SK-N-SH (cell line): ENCODE results near the gene SELENOH. TPM values are rescaled to one million over a fixed set of nuclear protein-coding genes. Genes with fewer than 3 reads are reported as not detected.

ENCODE experiments used
- CTCF ChIA-PET: fragments of 300-600, 350-600 bp; formaldehyde crosslinking; extraction: SDS; loops from one replicate; lab custom pipeline; 2021; lab: Yijun Ruan, JAX
- POLR2A ChIA-PET: fragments of 350-600 bp; sonication (Branson Sonifier 250); formaldehyde crosslinking; extraction: SDS; loops from one replicate; lab custom pipeline; 2020; ENCODE audit warnings: antibody characterized with exemption, inconsistent platforms; lab: Yijun Ruan, JAX
- DNase-seq: peaks from one replicate; pipeline ENCODE4 v3.0.0; 2012
- H2AFZ ChIP-seq: fragments of 200-600 bp; sonication (generic); 2 replicates; pipeline ENCODE4 v1.8.1; 2016; ENCODE audit warnings: antibody characterized with exemption, mild to moderate bottlenecking, low read depth
- H3F3A ChIP-seq: fragments of 200-600 bp; sonication (generic); replicated peaks from 2 replicates; pipeline ENCODE3; 2016; ENCODE audit warnings: antibody characterized with exemption, mild to moderate bottlenecking; ENCODE audit not compliant: insufficient read depth
- H3K27ac ChIP-seq, 2 experiments: fragments of 200-500 bp in 1 of 2; fragments of 200-600 bp in 1 of 2; sonication (Bioruptor generic) in 1 of 2; sonication (generic), shearing (Covaris generic) in 1 of 2; 2 replicates each; pipeline versions ENCODE4 v1.5.1 to v1.6.1; 2014 to 2016; ENCODE audit warnings: low read depth in 2 of 2, inconsistent platforms in 1 of 2, low read length in 1 of 2, mild to moderate bottlenecking in 1 of 2, mixed read lengths in 1 of 2
- H3K27me3 ChIP-seq: fragments of 200-600 bp; sonication (generic), shearing (Covaris generic); 2 replicates; pipeline ENCODE4 v1.6.1; 2016; ENCODE audit warnings: mixed run types; ENCODE audit not compliant: insufficient read depth
- H3K36me3 ChIP-seq, 2 experiments: fragments of 200-500 bp in 1 of 2; fragments of 200-600 bp in 1 of 2; sonication (Bioruptor generic) in 1 of 2; sonication (generic) in 1 of 2; replicated peaks in 1 of 2; 2 replicates each; pipeline versions ENCODE3 to v1.5.1; 2014 to 2016; ENCODE audit warnings: low read length in 1 of 2, mild to moderate bottlenecking in 1 of 2; ENCODE audit not compliant: insufficient read depth in 2 of 2, control insufficient read depth in 1 of 2
- H3K4me1 ChIP-seq, 2 experiments: fragments of 200-500 bp in 1 of 2; fragments of 200-600 bp in 1 of 2; sonication (Bioruptor generic) in 1 of 2; sonication (generic), shearing (Covaris generic) in 1 of 2; 2 replicates each; pipeline versions ENCODE4 v1.5.1 to v1.6.1; 2014 to 2016; ENCODE audit warnings: low read depth in 1 of 2, low read length in 1 of 2, mixed run types in 1 of 2; ENCODE audit not compliant: insufficient read depth in 2 of 2, control insufficient read depth in 1 of 2
- H3K4me2 ChIP-seq: fragments of 200-600 bp; sonication (generic), shearing (Covaris generic); 2 replicates; pipeline ENCODE4 v1.6.1; 2017; ENCODE audit warnings: mixed run types
- H3K4me3 ChIP-seq, 2 experiments: fragments of 200-500 bp in 1 of 2; fragments of 200-600 bp in 1 of 2; sonication (Bioruptor generic) in 1 of 2; sonication (generic), shearing (Covaris generic) in 1 of 2; 2 replicates each; pipeline versions ENCODE4 v1.5.1 to v1.8.1; 2014 to 2016; ENCODE audit warnings: low read depth in 2 of 2, inconsistent platforms in 1 of 2, low read length in 1 of 2, mild to moderate bottlenecking in 1 of 2, mixed read lengths in 1 of 2, moderate library complexity in 1 of 2
- H3K79me2 ChIP-seq: fragments of 200-600 bp; sonication (generic); 2 replicates; pipeline ENCODE4 v1.8.1; 2017; ENCODE audit warnings: mild to moderate bottlenecking; ENCODE audit not compliant: insufficient read depth
- H3K9ac ChIP-seq: fragments of 200-600 bp; sonication (generic); 2 replicates; pipeline ENCODE4 v1.6.1; 2017; ENCODE audit warnings: mixed run types
- H3K9me2 ChIP-seq: fragments of 200-600 bp; sonication (generic); 2 replicates; pipeline ENCODE4 v1.6.1; 2017; ENCODE audit warnings: mixed run types
- H3K9me3 ChIP-seq: fragments of 200-600 bp; sonication (generic); 2 replicates; pipeline ENCODE4 v1.6.1; 2017; ENCODE audit warnings: mixed run types, mild to moderate bottlenecking, moderate library complexity
- H4K20me1 ChIP-seq: fragments of 200-600 bp; sonication (generic); 2 replicates; pipeline ENCODE4 v1.6.1; 2017; ENCODE audit warnings: mild to moderate bottlenecking, mixed run types; ENCODE audit not compliant: insufficient read depth
- CHD2 ChIP-seq: fragments of 150-350 bp; IDR thresholded peaks from 2 replicates; pipeline ENCODE4 v1.6.1; 2018; ENCODE audit warnings: low read length; ENCODE audit not compliant: partially characterized antibody
- ELF1 ChIP-seq: IDR thresholded peaks from 2 replicates; pipeline ENCODE4 v1.4.0; 2012
- EZH2phosphoT487 ChIP-seq: fragments of 200-600 bp; sonication (generic); IDR thresholded peaks from 2 replicates; pipeline ENCODE4 v1.6.1; 2017; ENCODE audit warnings: low read depth, mixed run types, mild to moderate bottlenecking, antibody characterized with exemption, moderate library complexity, borderline replicate concordance
- FOSL2 ChIP-seq: IDR thresholded peaks from 2 replicates; pipeline ENCODE4 v1.4.0; 2012; ENCODE audit warnings: low read depth, mild to moderate bottlenecking, moderate library complexity, borderline replicate concordance
- FOXJ3 ChIP-seq: sonication (generic); formaldehyde crosslinking; IDR thresholded peaks from 2 replicates; pipeline ENCODE4 v1.5.1; 2020; ENCODE audit warnings: mild to moderate bottlenecking, missing genetic modification reagents
- FOXM1 ChIP-seq: IDR thresholded peaks from 2 replicates; pipeline ENCODE4 v1.4.0; 2012; ENCODE audit warnings: low read depth, mild to moderate bottlenecking
- GABPA ChIP-seq: IDR thresholded peaks from 2 replicates; pipeline ENCODE4 v1.4.0; 2012; ENCODE audit warnings: low read depth, mild to moderate bottlenecking
- MEF2A ChIP-seq: IDR thresholded peaks from 2 replicates; pipeline ENCODE4 v1.4.0; 2012; ENCODE audit warnings: low read depth, borderline replicate concordance
- MXI1 ChIP-seq: IDR thresholded peaks from 2 replicates; pipeline ENCODE4 v1.6.1; 2012; ENCODE audit warnings: mild to moderate bottlenecking, low read depth, low read length, improper control_type of control experiment
- RAD21 ChIP-seq: IDR thresholded peaks from 2 replicates; pipeline ENCODE4 v1.6.1; 2012; ENCODE audit warnings: mild to moderate bottlenecking, low read length
- RCOR1 ChIP-seq: fragments of 150-350 bp; IDR thresholded peaks from 2 replicates; pipeline ENCODE4 v1.6.1; 2017; ENCODE audit warnings: antibody characterized with exemption, low read length
- RFX5 ChIP-seq: IDR thresholded peaks from 2 replicates; pipeline ENCODE4 v1.6.1; 2012; ENCODE audit warnings: mild to moderate bottlenecking, improper control_type of control experiment, low read length
- RXRA ChIP-seq: IDR thresholded peaks from 2 replicates; pipeline ENCODE4 v1.4.0; 2012; ENCODE audit warnings: low read depth, mild to moderate bottlenecking, borderline replicate concordance
- SIN3A ChIP-seq: IDR thresholded peaks from 2 replicates; pipeline ENCODE4 v1.6.1; 2012; ENCODE audit warnings: low read depth, mild to moderate bottlenecking, low read length, moderate library complexity, borderline replicate concordance
- TAF1 ChIP-seq: IDR thresholded peaks from 2 replicates; pipeline ENCODE4 v1.6.1; 2012; ENCODE audit warnings: low read depth, mild to moderate bottlenecking, low read length, moderate library complexity, borderline replicate concordance
- TEAD4 ChIP-seq: IDR thresholded peaks from 2 replicates; pipeline ENCODE4 v1.4.0; 2012; ENCODE audit warnings: mild to moderate bottlenecking, borderline replicate concordance; ENCODE audit not compliant: insufficient read depth
- WGBS: methylation state at CpG from one replicate; pipeline ENCODE4 v1.1.6; 2017; ENCODE audit warnings: low lambda C conversion rate; 5-methylcytosine and 5-hydroxymethylcytosine counted together
- polyA plus RNA-seq, 3 experiments: library from polyadenylated mRNA; depleted of rRNA; stranded (reverse); fragments of >200 nt; gene quantifications; 2 replicates each; pipeline ENCODE4 v1.2.3, GENCODE V29; 2012
- TF ChIP-seq, protein P1 (sequence below): IDR thresholded peaks from 2 replicates; pipeline ENCODE4; 2012
- TF ChIP-seq, protein P2 (sequence below): fragments of 150-350 bp; IDR thresholded peaks from 2 replicates; pipeline ENCODE4 v1.6.1; 2017; ENCODE audit warnings: antibody characterized with exemption, low read length, low read depth, borderline replicate concordance
- TF ChIP-seq, protein P3 (sequence below): fragments of 200-600 bp; sonication (generic); IDR thresholded peaks from 2 replicates; pipeline ENCODE4 v1.6.1; 2017; ENCODE audit warnings: antibody characterized with exemption, mild to moderate bottlenecking, moderate library complexity
- TF ChIP-seq, protein P4 (sequence below): IDR thresholded peaks from 2 replicates; pipeline ENCODE4 v1.4.0; 2012; ENCODE audit warnings: low read depth, borderline replicate concordance

SELENOH gene
- polyA plus RNA-seq, 1 of the 3 experiments (the other 2 are of a cell fraction) = 333 TPM

DNA sequence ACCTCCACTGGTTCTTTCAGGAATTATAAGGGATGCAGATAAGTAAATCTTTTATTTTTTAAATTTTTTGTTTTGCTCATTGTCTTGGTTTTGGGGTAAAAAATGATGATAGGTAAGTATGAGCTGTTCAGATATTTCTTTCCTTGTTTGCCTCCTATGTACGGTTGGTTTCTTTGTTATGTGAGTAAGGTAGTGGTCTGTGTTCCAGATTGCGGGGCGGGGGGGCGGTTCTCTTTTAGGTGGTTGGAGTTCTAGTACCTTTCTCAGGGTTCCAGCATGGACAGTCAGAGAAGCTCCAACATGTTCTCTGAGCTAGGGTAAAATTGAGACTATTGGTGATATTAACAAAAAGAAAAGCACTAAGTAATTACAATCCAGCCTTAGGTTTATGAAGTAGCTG lies 22.7 kb downstream of the SELENOH start:
- H3K27ac ChIP-seq = peak overlapping the region; percentile 24 to 96; a peak in 2 of 4 replicates
- H3K4me3 ChIP-seq = peak overlapping the region; percentile 63 to 73
- H4K20me1 ChIP-seq = peaks cover 44% of the 10 kb centered on the region
- H3F3A ChIP-seq = peaks cover 5% of the 10 kb centered on the region
- CTCF ChIA-PET = interaction anchor here (1.0 to 10.0 kb wide), 6 partner anchors 13 to 306 kb away, joined by 3 to 116 read pairs (median 8); partner anchors contain the start of genes BTBD18 and UBE2L6
- H3K79me2 ChIP-seq = peaks cover 73% of the 10 kb centered on the region
- H3K9me3 ChIP-seq = no peaks in the 10 kb centered on the region
- DNase-seq = no peak
- H3K4me1 ChIP-seq = peaks cover 5 to 17% of the 10 kb centered on the region in 2 experiments; a peak in 3 of 4 replicates
- H3K9ac ChIP-seq = peak overlapping the region; percentile 95; the same call in 1 of the 2 replicates
- WGBS = 52% methylated on average over 4 of the region's 4 CpGs
- POLR2A ChIA-PET = interaction anchor here (0.7 kb wide), 1 partner anchor 12 kb away, joined by 3 read pairs; no protein-coding TSS in a partner anchor
- H3K9me2 ChIP-seq = no peaks in the 10 kb centered on the region
- no peaks in the 10 kb centered on the region for H3K27me3 ChIP-seq
- no peak overlapping the region for H2AFZ ChIP-seq
- peaks cover 0 to 7% of the 10 kb centered on the region in 2 experiments for H3K36me3 ChIP-seq
- TF ChIP-seq RFX5 = no peak
- peak overlapping the region; percentile 86 for H3K4me2 ChIP-seq

DNA sequence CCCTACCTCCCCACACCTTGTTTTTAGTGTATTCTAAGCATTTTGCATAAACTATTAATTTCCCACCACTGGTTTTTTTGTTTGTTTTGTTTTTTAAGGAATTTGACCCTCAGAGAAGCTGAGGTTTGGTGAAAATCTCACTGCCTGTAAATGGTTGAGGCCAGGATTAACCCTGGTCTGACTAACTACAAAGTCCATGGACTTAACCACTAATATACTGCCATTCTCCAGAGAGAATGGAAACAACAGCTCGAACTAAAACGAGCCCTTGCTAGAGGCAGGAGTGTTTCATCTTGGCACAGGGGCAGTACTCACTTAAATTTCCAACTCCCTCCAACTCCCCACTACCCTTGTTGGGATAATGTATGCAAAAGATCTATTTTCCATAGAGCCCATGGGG lies 23.3 kb downstream of the SELENOH start:
- Histone ChIP-seq H3K9me3 (no peaks in the 10 kb centered on the region), H3K4me1 (peaks cover 5 to 17% of the 10 kb centered on the region in 2 experiments; a peak in 3 of 4 replicates), H3K4me3 (peak overlapping the region; percentile 63 to 73), H3K36me3 (peaks cover 0 to 7% of the 10 kb centered on the region in 2 experiments), H3K9ac (peak overlapping the region; percentile 95; the same call in 1 of the 2 replicates), H2AFZ (no peak overlapping the region), H3K4me2 (peak overlapping the region; percentile 86), H3K27ac (peak overlapping the region in 1 of 2 experiments; percentile 5; a peak in 1 of 4 replicates), H3K9me2 (no peaks in the 10 kb centered on the region), H3K79me2 (peaks cover 79% of the 10 kb centered on the region), H3F3A (peaks cover 5% of the 10 kb centered on the region), H4K20me1 (peaks cover 48% of the 10 kb centered on the region), H3K27me3 (no peaks in the 10 kb centered on the region)
- TF ChIP-seq FOSL2 (no peak), EZH2phosphoT487 (no peak), RCOR1 (no peak), RAD21 (no peak), MXI1 (no peak), FOXM1 (no peak), MEF2A (no peak), TAF1 (no peak), CHD2 (no peak), TEAD4 (no peak), RXRA (no peak), SIN3A (no peak), GABPA (no peak), FOXJ3 (CRISPR knock-in tag) (no peak), ELF1 (no peak)
- TF ChIP-seq, protein P1, sequence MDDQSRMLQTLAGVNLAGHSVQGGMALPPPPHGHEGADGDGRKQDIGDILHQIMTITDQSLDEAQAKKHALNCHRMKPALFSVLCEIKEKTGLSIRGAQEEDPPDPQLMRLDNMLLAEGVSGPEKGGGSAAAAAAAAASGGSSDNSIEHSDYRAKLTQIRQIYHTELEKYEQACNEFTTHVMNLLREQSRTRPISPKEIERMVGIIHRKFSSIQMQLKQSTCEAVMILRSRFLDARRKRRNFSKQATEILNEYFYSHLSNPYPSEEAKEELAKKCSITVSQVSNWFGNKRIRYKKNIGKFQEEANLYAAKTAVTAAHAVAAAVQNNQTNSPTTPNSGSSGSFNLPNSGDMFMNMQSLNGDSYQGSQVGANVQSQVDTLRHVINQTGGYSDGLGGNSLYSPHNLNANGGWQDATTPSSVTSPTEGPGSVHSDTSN = no peak
- TF ChIP-seq, protein P2, sequence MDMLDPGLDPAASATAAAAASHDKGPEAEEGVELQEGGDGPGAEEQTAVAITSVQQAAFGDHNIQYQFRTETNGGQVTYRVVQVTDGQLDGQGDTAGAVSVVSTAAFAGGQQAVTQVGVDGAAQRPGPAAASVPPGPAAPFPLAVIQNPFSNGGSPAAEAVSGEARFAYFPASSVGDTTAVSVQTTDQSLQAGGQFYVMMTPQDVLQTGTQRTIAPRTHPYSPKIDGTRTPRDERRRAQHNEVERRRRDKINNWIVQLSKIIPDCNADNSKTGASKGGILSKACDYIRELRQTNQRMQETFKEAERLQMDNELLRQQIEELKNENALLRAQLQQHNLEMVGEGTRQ = no peak
- TF ChIP-seq, protein P3, sequence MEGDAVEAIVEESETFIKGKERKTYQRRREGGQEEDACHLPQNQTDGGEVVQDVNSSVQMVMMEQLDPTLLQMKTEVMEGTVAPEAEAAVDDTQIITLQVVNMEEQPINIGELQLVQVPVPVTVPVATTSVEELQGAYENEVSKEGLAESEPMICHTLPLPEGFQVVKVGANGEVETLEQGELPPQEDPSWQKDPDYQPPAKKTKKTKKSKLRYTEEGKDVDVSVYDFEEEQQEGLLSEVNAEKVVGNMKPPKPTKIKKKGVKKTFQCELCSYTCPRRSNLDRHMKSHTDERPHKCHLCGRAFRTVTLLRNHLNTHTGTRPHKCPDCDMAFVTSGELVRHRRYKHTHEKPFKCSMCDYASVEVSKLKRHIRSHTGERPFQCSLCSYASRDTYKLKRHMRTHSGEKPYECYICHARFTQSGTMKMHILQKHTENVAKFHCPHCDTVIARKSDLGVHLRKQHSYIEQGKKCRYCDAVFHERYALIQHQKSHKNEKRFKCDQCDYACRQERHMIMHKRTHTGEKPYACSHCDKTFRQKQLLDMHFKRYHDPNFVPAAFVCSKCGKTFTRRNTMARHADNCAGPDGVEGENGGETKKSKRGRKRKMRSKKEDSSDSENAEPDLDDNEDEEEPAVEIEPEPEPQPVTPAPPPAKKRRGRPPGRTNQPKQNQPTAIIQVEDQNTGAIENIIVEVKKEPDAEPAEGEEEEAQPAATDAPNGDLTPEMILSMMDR = no peak
- TF ChIP-seq, protein P4, sequence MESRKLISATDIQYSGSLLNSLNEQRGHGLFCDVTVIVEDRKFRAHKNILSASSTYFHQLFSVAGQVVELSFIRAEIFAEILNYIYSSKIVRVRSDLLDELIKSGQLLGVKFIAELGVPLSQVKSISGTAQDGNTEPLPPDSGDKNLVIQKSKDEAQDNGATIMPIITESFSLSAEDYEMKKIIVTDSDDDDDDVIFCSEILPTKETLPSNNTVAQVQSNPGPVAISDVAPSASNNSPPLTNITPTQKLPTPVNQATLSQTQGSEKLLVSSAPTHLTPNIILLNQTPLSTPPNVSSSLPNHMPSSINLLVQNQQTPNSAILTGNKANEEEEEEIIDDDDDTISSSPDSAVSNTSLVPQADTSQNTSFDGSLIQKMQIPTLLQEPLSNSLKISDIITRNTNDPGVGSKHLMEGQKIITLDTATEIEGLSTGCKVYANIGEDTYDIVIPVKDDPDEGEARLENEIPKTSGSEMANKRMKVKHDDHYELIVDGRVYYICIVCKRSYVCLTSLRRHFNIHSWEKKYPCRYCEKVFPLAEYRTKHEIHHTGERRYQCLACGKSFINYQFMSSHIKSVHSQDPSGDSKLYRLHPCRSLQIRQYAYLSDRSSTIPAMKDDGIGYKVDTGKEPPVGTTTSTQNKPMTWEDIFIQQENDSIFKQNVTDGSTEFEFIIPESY = no peak
- 34% methylated on average over 2 of the region's 2 CpGs for WGBS
- ChIA-PET CTCF (interaction anchor here (1.7 to 10.0 kb wide), 3 partner anchors 14 to 196 kb away, joined by 6 to 116 read pairs (median 12); partner anchors contain the start of gene UBE2L6), POLR2A (interaction anchor here (0.7 kb wide), 1 partner anchor 12 kb away, joined by 3 read pairs; no protein-coding TSS in a partner anchor)
- DNase-seq = no peak
